Neuronal stem cell (in vitro differentiated cells): ENCODE measurements around the gene TBC1D13.

ENCODE experiments used
- DNase-seq: peaks from one replicate; pipeline ENCODE4 v3.0.0-alpha.2; 2013; ENCODE audit warnings: low spot score
- H2AFZ ChIP-seq: one replicate; pipeline ENCODE4 v1.6.1; 2013; ENCODE audit warnings: mild to moderate bottlenecking, low read length, inconsistent platforms
- H2AK5ac ChIP-seq: 2 replicates; pipeline ENCODE4 v1.6.1; 2013; ENCODE audit warnings: low read depth, mild to moderate bottlenecking, inconsistent platforms, low read length, moderate library complexity, mixed read lengths
- H2BK120ac ChIP-seq: 2 replicates; pipeline ENCODE4 v1.6.1; 2013; ENCODE audit warnings: low read depth, mild to moderate bottlenecking, inconsistent platforms, low read length, moderate library complexity, mixed read lengths
- H2BK12ac ChIP-seq: one replicate; pipeline ENCODE4 v1.6.1; 2013; ENCODE audit warnings: low read length, inconsistent platforms
- H2BK15ac ChIP-seq: 2 replicates; pipeline ENCODE4 v1.6.1; 2013; ENCODE audit warnings: mild to moderate bottlenecking, low read length, inconsistent platforms, mixed read lengths
- H2BK5ac ChIP-seq: one replicate; pipeline ENCODE4 v1.6.1; 2013; ENCODE audit warnings: inconsistent platforms, mild to moderate bottlenecking, low read length, moderate library complexity
- H3K14ac ChIP-seq: one replicate; pipeline ENCODE4 v1.6.1; 2013; ENCODE audit warnings: low read length, inconsistent platforms
- H3K18ac ChIP-seq: 2 replicates; pipeline ENCODE4 v1.6.1; 2013; ENCODE audit warnings: low read length, inconsistent platforms
- H3K23ac ChIP-seq: 2 replicates; pipeline ENCODE4 v1.6.1; 2013; ENCODE audit warnings: low read depth, mild to moderate bottlenecking, mixed read lengths, low read length, inconsistent platforms; ENCODE audit not compliant: poor library complexity
- H3K27ac ChIP-seq: replicated peaks from 3 replicates; pipeline ENCODE4 v1.5.1; 2013; ENCODE audit warnings: low read length, inconsistent platforms
- H3K27me3 ChIP-seq, 3 experiments: 2 replicates each; pipeline ENCODE4 v1.6.1; 2013; ENCODE audit warnings: low read length in 3 of 3, mild to moderate bottlenecking in 2 of 3, inconsistent platforms in 1 of 3, low read depth in 1 of 3, mixed read lengths in 1 of 3, moderate library complexity in 1 of 3; ENCODE audit not compliant: control insufficient read depth in 3 of 3, insufficient read depth in 3 of 3
- H3K36me3 ChIP-seq, 2 donors: replicated peaks in 1 of 2; 2 replicates each; pipeline ENCODE4 v1.6.1; 2013; ENCODE audit warnings: low read length in 2 of 2; ENCODE audit not compliant: control insufficient read depth in 2 of 2, insufficient read depth in 2 of 2
- H3K4ac ChIP-seq: 2 replicates; pipeline ENCODE4 v1.6.1; 2013; ENCODE audit warnings: inconsistent platforms, mild to moderate bottlenecking, low read length, moderate library complexity
- H3K4me1 ChIP-seq, 2 donors: 1 replicate in 1 of 2; 2 replicates in 1 of 2; pipeline ENCODE4 v1.6.1; 2013; ENCODE audit warnings: low read length in 2 of 2, low read depth in 1 of 2; ENCODE audit not compliant: control insufficient read depth in 2 of 2, insufficient read depth in 1 of 2
- H3K4me2 ChIP-seq: one replicate; pipeline ENCODE4 v1.6.1; 2013; ENCODE audit warnings: mild to moderate bottlenecking, low read length, inconsistent platforms; ENCODE audit not compliant: insufficient read depth, poor library complexity, severe bottlenecking
- H3K4me3 ChIP-seq, 2 donors: 2 replicates each; pipeline ENCODE4 v1.5.1; 2013; ENCODE audit warnings: low read length in 2 of 2, mild to moderate bottlenecking in 2 of 2, inconsistent platforms in 1 of 2, moderate library complexity in 1 of 2
- H3K79me1 ChIP-seq: one replicate; pipeline ENCODE4 v1.6.1; 2013; ENCODE audit warnings: low read depth, mild to moderate bottlenecking, inconsistent platforms, low read length, moderate library complexity
- H3K9ac ChIP-seq: one replicate; pipeline ENCODE4 v1.6.1; 2013; ENCODE audit warnings: mild to moderate bottlenecking, low read depth, low read length, inconsistent platforms; ENCODE audit not compliant: poor library complexity
- H3K9me3 ChIP-seq, 2 donors: replicated peaks in 1 of 2; 2 replicates each; pipeline versions ENCODE3 to v1.6.1; 2013; ENCODE audit warnings: low read length in 2 of 2, mild to moderate bottlenecking in 2 of 2, inconsistent platforms in 1 of 2, low read depth in 1 of 2, mixed read lengths in 1 of 2, moderate library complexity in 1 of 2; ENCODE audit not compliant: control insufficient read depth in 2 of 2, insufficient read depth in 1 of 2
- H4K8ac ChIP-seq: one replicate; pipeline ENCODE4 v1.6.1; 2013; ENCODE audit warnings: low read depth, mild to moderate bottlenecking, inconsistent platforms, low read length, moderate library complexity
- H4K91ac ChIP-seq: one replicate; pipeline ENCODE4 v1.6.1; 2013; ENCODE audit warnings: low read length, low read depth, mild to moderate bottlenecking, inconsistent platforms; ENCODE audit not compliant: poor library complexity
- WGBS, 2 donors: extraction: QIAGEN DNeasy Blood & Tissue Kit; methylation state at CpG; one replicate each; pipeline ENCODE4 v1.1.7; 2013; ENCODE audit warnings: missing lambda C conversion rate in 2 of 2, mixed read lengths in 1 of 2; ENCODE audit not compliant: insufficient read length in 2 of 2, insufficient replicate concordance in 1 of 2; ENCODE audit errors: extremely low coverage in 2 of 2; 5-methylcytosine and 5-hydroxymethylcytosine counted together

TBC1D13 gene

DNA sequence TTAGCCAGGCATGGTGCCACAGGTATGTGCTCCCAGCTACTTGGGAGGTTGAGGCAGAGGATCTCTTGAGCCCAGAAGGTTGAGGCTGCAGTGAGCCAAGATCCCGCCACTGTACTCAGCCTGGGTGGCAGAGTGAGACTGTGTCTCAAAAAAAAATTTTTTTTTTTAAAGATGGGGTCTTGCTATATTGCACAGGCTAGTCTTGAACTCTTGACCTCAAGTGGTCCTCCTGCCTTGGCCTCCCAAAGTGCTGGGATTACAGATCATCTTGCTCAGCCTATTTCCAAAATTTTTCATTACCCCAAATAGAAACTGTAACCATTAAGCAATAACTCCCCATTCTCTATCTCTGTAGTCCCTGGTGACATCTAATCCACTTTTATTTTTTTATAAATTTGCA lies 4.4 kb upstream of the TBC1D13 start:
- no peak overlapping the region for H2AFZ ChIP-seq
- H2BK120ac ChIP-seq = no peak overlapping the region
- H3K79me1 ChIP-seq = no peaks in the 10 kb centered on the region
- no peak overlapping the region for H3K4ac ChIP-seq
- H3K27ac ChIP-seq = no peak overlapping the region
- peaks cover 0 to 3% of the 10 kb centered on the region in 2 donors for H3K4me1 ChIP-seq
- H3K23ac ChIP-seq = no peak overlapping the region
- H4K8ac ChIP-seq = no peak overlapping the region
- H2BK15ac ChIP-seq = no peak overlapping the region
- no peaks in the 10 kb centered on the region for H3K36me3 ChIP-seq
- H2BK5ac ChIP-seq = no peak overlapping the region
- H3K4me2 ChIP-seq = no peak overlapping the region
- H4K91ac ChIP-seq = no peak overlapping the region
- H2BK12ac ChIP-seq = no peak overlapping the region
- no peak overlapping the region for H3K18ac ChIP-seq
- H2AK5ac ChIP-seq = no peak overlapping the region
- no peak for DNase-seq
- H3K4me3 ChIP-seq = no peak overlapping the region
- peaks cover 1 to 8% of the 10 kb centered on the region in 2 donors for H3K9me3 ChIP-seq
- H3K9ac ChIP-seq = no peak overlapping the region
- no peaks in the 10 kb centered on the region for H3K27me3 ChIP-seq
- no peak overlapping the region for H3K14ac ChIP-seq
- no CpG with 5 or more reads among the region's 1 CpG for WGBS, 2 donors

DNA sequence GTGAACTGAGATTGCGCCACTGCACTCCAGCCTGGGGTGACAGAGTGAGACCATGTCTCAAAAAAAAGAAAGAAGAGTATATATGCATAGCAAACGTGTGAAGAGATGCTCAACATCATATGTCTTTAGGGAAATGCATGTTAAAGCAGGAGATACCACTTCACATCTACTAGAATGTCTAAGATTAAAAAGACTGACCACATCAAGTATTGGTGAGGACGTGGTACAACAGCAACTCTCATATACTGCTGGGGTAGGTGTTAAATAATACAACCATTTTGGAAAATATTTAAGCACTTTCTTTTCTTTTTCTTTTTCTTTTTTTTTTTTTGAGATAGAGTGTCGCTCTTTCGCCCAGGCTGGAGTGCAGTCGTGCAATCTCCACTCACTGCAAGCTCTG lies 1.6 kb upstream of the TBC1D13 start:
- no peak overlapping the region for H2BK15ac ChIP-seq
- no CpG with 5 or more reads among the region's 6 CpGs for WGBS, 2 donors
- no peak overlapping the region for H3K14ac ChIP-seq
- H2AFZ ChIP-seq = no peak overlapping the region
- no peak overlapping the region for H3K4ac ChIP-seq
- no peaks in the 10 kb centered on the region for H3K79me1 ChIP-seq
- H3K4me2 ChIP-seq = no peak overlapping the region
- H3K27me3 ChIP-seq = no peaks in the 10 kb centered on the region
- no peak overlapping the region for H3K4me3 ChIP-seq
- no peak overlapping the region for H2BK5ac ChIP-seq
- no peak overlapping the region for H3K18ac ChIP-seq
- peaks cover 1 to 8% of the 10 kb centered on the region in 2 donors for H3K9me3 ChIP-seq
- H3K4me1 ChIP-seq = peaks cover 2 to 8% of the 10 kb centered on the region in 2 donors
- no peak overlapping the region for H4K91ac ChIP-seq
- no peak overlapping the region for H3K23ac ChIP-seq
- H3K36me3 ChIP-seq = peaks cover 0 to 15% of the 10 kb centered on the region in 2 donors
- H3K27ac ChIP-seq = no peak overlapping the region
- H4K8ac ChIP-seq = no peak overlapping the region
- H2BK12ac ChIP-seq = no peak overlapping the region
- H3K9ac ChIP-seq = no peak overlapping the region
- H2BK120ac ChIP-seq = no peak overlapping the region
- no peak for DNase-seq
- no peak overlapping the region for H2AK5ac ChIP-seq

DNA sequence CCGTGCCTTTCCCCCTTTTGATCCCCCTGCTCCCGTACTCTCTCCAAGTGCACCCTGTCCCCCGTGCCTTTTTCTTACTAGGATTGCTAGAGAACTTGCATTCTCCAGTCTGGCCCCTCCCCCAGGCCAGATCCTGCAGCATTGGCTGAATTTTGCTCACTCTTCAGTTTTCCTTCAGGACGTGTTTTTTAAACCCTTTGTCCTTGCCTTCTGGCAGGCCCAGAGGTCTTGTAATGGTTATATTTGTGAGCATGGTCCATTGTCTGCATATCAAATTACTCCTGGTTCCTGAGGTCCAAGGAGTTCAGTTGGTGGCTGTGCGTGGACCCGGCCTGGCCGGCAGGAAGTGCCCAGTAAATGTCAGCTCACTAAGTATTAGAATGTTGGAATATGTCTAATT lies 606 bp downstream of the TBC1D13 start:
- Histone ChIP-seq H2BK120ac (no peak overlapping the region), H3K9ac (peak overlapping the region; percentile 98), H4K91ac (no peak overlapping the region), H3K36me3 (peaks cover 10 to 37% of the 10 kb centered on the region in 2 donors), H3K27me3 (no peaks in the 10 kb centered on the region), H3K4me3 (peak overlapping the region; percentile 97 to 99), H3K4me1 (peaks cover 2 to 8% of the 10 kb centered on the region in 2 donors), H3K14ac (no peak overlapping the region), H3K18ac (no peak overlapping the region), H3K4ac (no peak overlapping the region), H2BK5ac (peak overlapping the region; percentile 90), H2BK15ac (no peak overlapping the region), H3K27ac (no peak overlapping the region), H3K79me1 (peaks cover 2% of the 10 kb centered on the region), H3K23ac (no peak overlapping the region), H3K9me3 (no peaks in the 10 kb centered on the region), H2AK5ac (no peak overlapping the region), H4K8ac (no peak overlapping the region), H2AFZ (peak overlapping the region; percentile 91), H3K4me2 (peak overlapping the region; percentile 77), H2BK12ac (no peak overlapping the region)
- no CpG with 5 or more reads among the region's 7 CpGs for WGBS, 2 donors
- no peak for DNase-seq

DNA sequence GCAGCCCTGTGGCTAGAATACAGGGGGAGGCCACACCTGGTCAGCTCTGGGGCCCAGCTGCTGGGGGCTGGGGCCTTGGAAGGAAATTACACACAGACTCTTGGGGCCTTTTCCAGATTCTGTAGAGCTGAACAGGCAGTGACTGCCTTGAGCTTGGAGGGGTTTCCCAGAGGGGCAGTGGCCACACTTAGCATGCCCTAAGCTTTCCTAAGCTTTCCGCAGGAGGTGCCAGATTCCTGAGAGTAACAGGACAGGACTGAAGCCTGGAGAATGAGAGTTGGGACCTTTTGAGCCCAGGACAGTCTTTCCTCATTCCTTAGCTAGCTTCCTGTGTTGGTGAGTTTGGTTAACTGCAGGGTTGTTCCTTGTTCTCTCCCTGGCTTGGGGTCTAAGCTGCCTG lies 1.4 kb downstream of the TBC1D13 start:
- H4K8ac ChIP-seq = no peak overlapping the region
- no peak overlapping the region for H3K4me2 ChIP-seq
- H3K9me3 ChIP-seq = no peaks in the 10 kb centered on the region
- WGBS, 2 donors = no CpG with 5 or more reads among the region's 1 CpG
- peaks cover 18 to 45% of the 10 kb centered on the region in 2 donors for H3K36me3 ChIP-seq
- H4K91ac ChIP-seq = no peak overlapping the region
- no peak overlapping the region for H2BK5ac ChIP-seq
- H3K27me3 ChIP-seq = no peaks in the 10 kb centered on the region
- H2BK15ac ChIP-seq = no peak overlapping the region
- no peak overlapping the region for H3K27ac ChIP-seq
- no peak overlapping the region for H2BK120ac ChIP-seq
- no peak overlapping the region for H3K18ac ChIP-seq
- H2AK5ac ChIP-seq = no peak overlapping the region
- H3K4me1 ChIP-seq = peaks cover 2 to 7% of the 10 kb centered on the region in 2 donors
- peak overlapping the region in 1 of 2 donors; percentile 97 for H3K4me3 ChIP-seq
- H3K4ac ChIP-seq = no peak overlapping the region
- peaks cover 2% of the 10 kb centered on the region for H3K79me1 ChIP-seq
- no peak for DNase-seq
- no peak overlapping the region for H2AFZ ChIP-seq
- no peak overlapping the region for H3K9ac ChIP-seq
- H2BK12ac ChIP-seq = no peak overlapping the region
- H3K23ac ChIP-seq = no peak overlapping the region
- H3K14ac ChIP-seq = no peak overlapping the region
